ENCODE results near the gene SYNGAP1.
"Not testable (repeated sequence)": the region's sequence is repeated elsewhere in the genome, so short reads cannot be mapped to it uniquely, and the experiment has no call there.

SYNGAP1 gene

DNA sequence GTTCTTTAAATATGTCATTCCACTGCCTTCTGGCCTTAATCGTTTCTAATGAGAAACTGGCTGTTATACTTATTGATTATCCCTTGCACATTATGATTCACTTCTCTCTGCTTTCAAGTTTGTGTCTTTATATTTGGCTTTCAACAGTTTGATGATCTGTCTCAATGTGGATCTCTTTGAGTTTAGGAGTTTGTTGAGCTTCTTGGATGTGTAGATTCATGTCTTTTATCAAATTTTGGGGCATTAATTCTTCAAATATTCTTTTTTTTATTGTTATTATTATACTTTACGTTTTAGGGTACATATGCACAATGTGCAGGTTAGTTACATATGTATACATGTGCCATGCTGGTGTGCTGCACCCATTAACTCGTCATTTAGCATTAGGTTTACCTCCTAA, 63.8 kb downstream of the SYNGAP1 start:
- DNase-seq = no peak

DNA sequence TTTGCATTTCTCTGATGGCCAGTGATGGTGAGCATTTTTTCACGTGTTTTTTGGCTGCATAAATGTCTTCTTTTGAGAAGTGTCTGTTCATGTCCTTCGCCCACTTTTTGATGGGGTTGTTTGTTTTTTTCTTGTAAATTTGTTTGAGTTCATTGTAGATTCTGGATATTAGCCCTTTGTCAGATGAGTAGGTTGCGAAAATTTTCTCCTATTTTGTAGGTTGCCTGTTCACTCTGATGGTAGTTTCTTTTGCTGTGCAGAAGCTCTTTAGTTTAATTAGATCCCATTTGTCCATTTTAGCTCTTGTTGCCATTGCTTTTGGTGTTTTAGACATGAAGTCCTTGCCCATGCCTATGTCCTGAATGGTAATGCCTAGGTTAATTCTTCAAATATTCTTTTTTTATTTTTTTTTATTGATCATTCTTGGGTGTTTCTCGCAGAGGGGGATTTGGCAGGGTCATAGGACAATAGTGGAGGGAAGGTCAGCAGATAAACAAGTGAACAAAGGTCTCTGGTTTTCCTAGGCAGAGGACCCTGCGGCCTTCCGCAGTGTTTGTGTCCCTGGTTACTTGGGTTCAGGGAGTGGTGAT, 64.9 kb downstream of the SYNGAP1 start:
- DNase-seq = not testable (repeated sequence)

DNA sequence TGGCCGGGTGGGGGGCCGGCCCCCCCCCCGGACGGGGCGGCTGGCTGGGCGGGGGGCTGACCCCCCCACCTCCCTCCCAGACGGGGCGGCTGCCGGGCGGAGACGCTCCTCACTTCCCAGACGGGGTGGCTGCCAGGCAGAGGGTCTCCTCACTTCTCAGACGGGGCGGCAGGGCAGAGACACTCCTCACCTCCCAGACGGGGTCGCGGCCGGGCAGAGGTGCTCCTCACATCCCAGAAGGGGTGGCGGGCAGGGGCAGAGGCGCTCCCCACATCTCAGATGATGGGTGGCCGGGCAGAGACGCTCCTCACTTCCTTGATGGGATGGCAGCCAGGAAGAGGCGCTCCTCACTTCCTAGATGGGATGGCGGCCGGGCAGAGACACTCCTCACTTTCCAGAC, 65.8 kb downstream of the SYNGAP1 start:
- DNase-seq = not testable (repeated sequence)

DNA sequence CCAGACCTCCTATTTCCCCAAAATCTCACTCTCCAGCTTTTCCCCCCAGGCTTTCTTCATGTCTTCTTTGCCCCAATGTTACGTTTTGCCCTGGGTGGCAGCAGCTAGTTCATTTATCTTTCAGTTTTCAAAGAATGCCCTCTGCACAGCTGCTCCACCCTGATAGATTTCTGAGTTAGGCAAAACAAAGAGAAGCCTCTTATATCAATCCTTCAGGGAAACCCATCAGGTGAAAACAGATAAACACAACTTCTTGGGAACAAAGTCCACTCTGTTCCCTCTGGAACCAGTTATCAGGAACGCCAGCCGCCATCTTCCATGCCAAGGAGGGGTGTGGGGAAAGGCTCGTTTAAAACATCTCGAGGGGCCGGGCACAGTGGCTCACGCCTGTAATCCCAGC, 68.5 kb downstream of the SYNGAP1 start:
- DNase-seq = no peak

DNA sequence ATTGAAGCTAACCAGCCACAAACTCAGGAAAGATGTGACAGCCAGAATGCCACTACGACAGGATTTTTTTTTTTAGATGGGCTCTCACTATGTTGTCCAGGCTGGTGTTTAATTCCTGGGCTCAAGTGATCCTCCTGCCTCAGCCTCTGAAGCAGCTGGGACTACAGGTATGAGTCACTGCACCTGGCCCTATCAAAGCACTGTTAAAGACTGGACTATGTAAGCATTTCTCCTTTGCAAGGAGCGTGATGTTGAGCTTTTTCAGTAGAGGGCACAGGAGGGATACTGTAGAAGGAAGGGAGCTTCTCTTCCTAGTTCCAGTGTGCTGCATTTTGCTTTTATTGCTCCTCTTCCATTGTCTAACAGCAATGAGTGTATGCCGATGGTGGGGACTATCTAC, 70.3 kb downstream of the SYNGAP1 start:
- no peak for DNase-seq

- no peak for DNase-seq
Observed at GRCh38 chr6:33490621-33491020, 70.8 kb downstream of the SYNGAP1 start.

DNA sequence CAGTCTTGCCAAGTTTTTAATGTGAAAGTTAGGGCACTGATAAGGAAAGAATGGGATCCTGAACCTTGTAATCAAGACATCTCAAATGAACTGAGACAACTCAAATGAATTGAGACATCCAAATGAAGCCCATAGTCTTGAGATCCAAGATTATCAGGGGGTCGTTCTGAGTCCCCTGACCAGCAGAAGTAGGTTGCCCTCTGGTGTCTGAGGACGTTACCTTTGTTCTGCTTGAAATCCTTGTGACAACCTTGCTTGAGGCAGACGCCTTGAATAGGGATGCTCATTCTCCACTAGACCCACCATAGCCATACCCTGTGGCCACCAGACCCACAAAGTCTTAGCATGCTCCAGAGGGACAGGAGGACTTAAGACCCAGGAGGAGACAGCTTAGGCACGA, 72.2 kb downstream of the SYNGAP1 start:
- no peak for DNase-seq

DNA sequence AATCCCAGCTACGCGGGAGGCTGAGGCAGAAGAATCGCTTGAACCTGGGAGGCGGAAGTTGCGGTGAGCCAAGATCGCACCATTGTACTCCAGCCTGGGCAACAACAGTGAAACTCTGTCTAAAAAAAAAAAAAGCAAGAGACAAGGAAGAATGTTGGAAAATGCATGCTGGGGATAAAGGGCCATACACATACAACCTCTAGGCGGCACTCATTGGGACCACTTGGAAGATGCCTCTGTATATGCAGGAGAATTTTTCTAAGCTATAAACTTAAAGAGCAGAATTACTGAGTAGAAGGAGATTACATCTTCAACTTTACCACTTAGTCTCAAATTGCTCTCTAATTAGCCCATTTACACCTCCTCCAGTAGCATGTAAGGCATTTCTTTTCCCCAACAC, 77.3 kb downstream of the SYNGAP1 start:
- no peak for DNase-seq

- no peak for DNase-seq
Observed at GRCh38 chr6:33502486-33502885, 82.6 kb downstream of the SYNGAP1 start.

GRCh38 chr6:33504486-33504885, 84.6 kb downstream of the SYNGAP1 start:
- DNase-seq = no peak
